GM12875 (cell line): ENCODE data around the gene RBMY1F.
"Not testable (repeated sequence)": the region's sequence is repeated elsewhere in the genome, so short reads cannot be mapped to it uniquely, and the experiment has no call there.

Source experiments
- H3K4me3 ChIP-seq: one replicate; pipeline ENCODE4 v1.5.1; 2011; ENCODE audit warnings: low read depth, low read length, control low read depth

The RBMY1F gene

GRCh38 chrY:22182823-22183222 lies at the start of gene RBMY1F:
Gene RBMY1F (minus strand): TSS chrY:22182923. CDS start chrY:22180969, 1,954 bp downstream.
- H3K4me3 ChIP-seq = not testable (repeated sequence)

- H3K4me3 ChIP-seq = not testable (repeated sequence)
These were observed 31.6 kb downstream of the RBMY1F start for GRCh38 chrY:22151144-22151543.

GRCh38 chrY:22141011-22141695 lies 41.6 kb downstream of the RBMY1F start:
- H3K4me3 ChIP-seq = not testable (repeated sequence)

GRCh38 chrY:22134719-22135118 lies 48.0 kb downstream of the RBMY1F start:
- not testable (repeated sequence) for H3K4me3 ChIP-seq

GRCh38 chrY:22130494-22130893 lies 52.2 kb downstream of the RBMY1F start:
- H3K4me3 ChIP-seq = not testable (repeated sequence)
